D721Med (cell line): Measurements from ENCODE around the gene KCNJ14.

Experiments
- DNase-seq: peaks from one replicate; pipeline ENCODE4 v3.0.0; 2011; ENCODE audit warnings: low spot score; ENCODE audit not compliant: insufficient read length
- FAIRE-seq: peaks from 2 replicates; lab custom pipeline; 2011; peaks lifted over from hg19 to GRCh38; lab: Jason Lieb, UNC
- CTCF ChIP-seq: IDR thresholded peaks from 2 replicates; pipeline ENCODE4 v1.5.1; 2012; ENCODE audit warnings: mild to moderate bottlenecking, control low read depth; ENCODE audit not compliant: insufficient read depth; ENCODE audit errors: missing control alignments

KCNJ14 gene

GRCh38 chr19:48445256-48445605 lies 10.1 kb upstream of the KCNJ14 start:
- FAIRE-seq = peak; percentile 92
- peak; percentile 68 for DNase-seq
- TF ChIP-seq CTCF = peak; percentile 32

- TF ChIP-seq CTCF = peak; percentile 13
- FAIRE-seq (peak; percentile 38), DNase-seq (peak; percentile 93)
Measured at GRCh38 chr19:48445606-48446481, 9.5 kb upstream of the KCNJ14 start, which contains the start of gene GRWD1. Gene GRWD1, plus strand, starts transcription at chr19:48445983. Its CDS starts 23 bp downstream, at chr19:48446006.

- FAIRE-seq (no peak), DNase-seq (no peak)
- TF ChIP-seq CTCF = no peak
Measured at GRCh38 chr19:48446579-48446978, 8.8 kb upstream of the KCNJ14 start.

GRCh38 chr19:48448563-48448962 lies 6.8 kb upstream of the KCNJ14 start:
- DNase-seq (no peak), FAIRE-seq (no peak)
- no peak for TF ChIP-seq CTCF

- TF ChIP-seq CTCF = no peak
- DNase-seq = no peak
- FAIRE-seq = no peak
Measured at GRCh38 chr19:48450441-48450840, 4.9 kb upstream of the KCNJ14 start.

GRCh38 chr19:48450863-48451262 lies 4.5 kb upstream of the KCNJ14 start:
- no peak for FAIRE-seq
- DNase-seq = no peak
- no peak for TF ChIP-seq CTCF

- TF ChIP-seq CTCF = no peak
- DNase-seq (no peak), FAIRE-seq (no peak)
Measured at GRCh38 chr19:48451624-48452023, 3.8 kb upstream of the KCNJ14 start.
